H9 (cell line): Measurements from ENCODE around the gene RNF220. TPM values are rescaled to one million over a fixed set of nuclear protein-coding genes. Genes with fewer than 3 reads are reported as not detected.

Source experiments
- DNase-seq: peaks from one replicate; pipeline ENCODE4 v3.0.0-alpha.2; 2017
- H2AFZ ChIP-seq: one replicate; pipeline ENCODE4 v1.6.1; 2013; ENCODE audit warnings: mild to moderate bottlenecking, low read length, control low read depth, moderate library complexity
- H2AK5ac ChIP-seq: 2 replicates; pipeline ENCODE4 v1.6.1; 2013; ENCODE audit warnings: low read length, control low read depth, mixed read lengths; ENCODE audit not compliant: insufficient read length
- H2BK120ac ChIP-seq: one replicate; pipeline ENCODE4 v1.6.1; 2013; ENCODE audit warnings: low read depth, mild to moderate bottlenecking, low read length, control low read depth, inconsistent platforms; ENCODE audit not compliant: poor library complexity, severe bottlenecking
- H2BK12ac ChIP-seq: 2 replicates; pipeline ENCODE4 v1.6.1; 2013; ENCODE audit warnings: low read length, control low read depth, mixed read lengths, low read depth; ENCODE audit not compliant: insufficient read length
- H2BK15ac ChIP-seq: 2 replicates; pipeline ENCODE4 v1.6.1; 2013; ENCODE audit warnings: low read depth, low read length, control low read depth
- H2BK20ac ChIP-seq: one replicate; pipeline ENCODE4 v1.6.1; 2013; ENCODE audit warnings: low read depth, mild to moderate bottlenecking, low read length, control low read depth, inconsistent platforms; ENCODE audit not compliant: poor library complexity, severe bottlenecking
- H2BK5ac ChIP-seq: 2 replicates; pipeline ENCODE4 v1.6.1; 2013; ENCODE audit warnings: low read length, control low read depth, mixed read lengths; ENCODE audit not compliant: insufficient read length
- H3K14ac ChIP-seq: 2 replicates; pipeline ENCODE4 v1.6.1; 2013; ENCODE audit warnings: low read length, control low read depth; ENCODE audit not compliant: insufficient read depth
- H3K18ac ChIP-seq: 2 replicates; pipeline ENCODE4 v1.6.1; 2013; ENCODE audit warnings: low read depth, mild to moderate bottlenecking, mixed read lengths, low read length, control low read depth; ENCODE audit not compliant: insufficient read length
- H3K23ac ChIP-seq: 2 replicates; pipeline ENCODE4 v1.6.1; 2013; ENCODE audit warnings: low read length, control low read depth, mixed read lengths, low read depth; ENCODE audit not compliant: insufficient read length
- H3K23me2 ChIP-seq: 2 replicates; pipeline ENCODE4 v1.6.1; 2013; ENCODE audit warnings: low read depth, mild to moderate bottlenecking, mixed read lengths, low read length, control low read depth; ENCODE audit not compliant: insufficient read length, poor library complexity, severe bottlenecking
- H3K27ac ChIP-seq: 2 replicates; pipeline ENCODE4 v1.5.1; 2013; ENCODE audit warnings: low read length, control low read depth, mixed read lengths, low read depth; ENCODE audit not compliant: insufficient read length
- H3K27me3 ChIP-seq: 2 replicates; pipeline ENCODE4 v1.6.1; 2013; ENCODE audit warnings: low read length, control low read depth, inconsistent platforms; ENCODE audit not compliant: insufficient read depth
- H3K4ac ChIP-seq: 2 replicates; pipeline ENCODE4 v1.6.1; 2013; ENCODE audit warnings: low read depth, mild to moderate bottlenecking, control low read depth, inconsistent platforms, low read length, moderate library complexity
- H3K4me1 ChIP-seq: 2 replicates; pipeline ENCODE4 v1.6.1; 2013; ENCODE audit warnings: low read length, control low read depth, inconsistent platforms; ENCODE audit not compliant: insufficient read depth
- H3K4me2 ChIP-seq: 2 replicates; pipeline ENCODE4 v1.6.1; 2013; ENCODE audit warnings: low read length, control low read depth, mixed read lengths; ENCODE audit not compliant: insufficient read length, insufficient read depth
- H3K56ac ChIP-seq: 2 replicates; pipeline ENCODE4 v1.6.1; 2013; ENCODE audit warnings: low read depth, mild to moderate bottlenecking, mixed read lengths, low read length, control low read depth; ENCODE audit not compliant: insufficient read length
- H3K79me1 ChIP-seq: 2 replicates; pipeline ENCODE4 v1.6.1; 2013; ENCODE audit warnings: low read depth, mild to moderate bottlenecking, moderate library complexity, low read length, control low read depth, inconsistent platforms; ENCODE audit not compliant: insufficient read depth, poor library complexity, severe bottlenecking
- H3K79me2 ChIP-seq: 2 replicates; pipeline ENCODE4 v1.6.1; 2013; ENCODE audit warnings: low read length, control low read depth, inconsistent platforms; ENCODE audit not compliant: insufficient read depth
- H3K9ac ChIP-seq: 2 replicates; pipeline ENCODE4 v1.6.1; 2013; ENCODE audit warnings: low read length, control low read depth, mixed read lengths; ENCODE audit not compliant: insufficient read length; ENCODE audit errors: extremely low read depth
- H3K9me3 ChIP-seq: one replicate; pipeline ENCODE4 v1.6.1; 2013; ENCODE audit warnings: low read depth, low read length, inconsistent platforms; ENCODE audit not compliant: control insufficient read depth
- H3T11ph ChIP-seq: one replicate; pipeline ENCODE4 v1.6.1; 2013; ENCODE audit warnings: mild to moderate bottlenecking, low read length, control low read depth, inconsistent platforms
- H4K20me1 ChIP-seq: one replicate; pipeline ENCODE4 v1.6.1; 2013; ENCODE audit not compliant: control insufficient read depth, insufficient read length, insufficient read depth
- H4K5ac ChIP-seq: 2 replicates; pipeline ENCODE4 v1.6.1; 2013; ENCODE audit warnings: low read depth, mild to moderate bottlenecking, mixed read lengths, low read length, control low read depth; ENCODE audit not compliant: insufficient read length
- H4K8ac ChIP-seq: replicated peaks from 2 replicates; pipeline ENCODE4 v1.6.1; 2013; ENCODE audit warnings: low read length, control low read depth, mixed read lengths, low read depth; ENCODE audit not compliant: insufficient read length
- H4K91ac ChIP-seq: 2 replicates; pipeline ENCODE4 v1.6.1; 2013; ENCODE audit warnings: low read depth, mild to moderate bottlenecking, moderate library complexity, mixed read lengths, low read length, control low read depth; ENCODE audit not compliant: insufficient read length
- H3K27ac Mint-ChIP-seq, 3 experiments: 2 replicates in 2 of 3; 3 replicates in 1 of 3; pipeline ENCODE4 v1.8.0; 2020 to 2021; ENCODE audit warnings: mixed read lengths in 3 of 3, mild to moderate bottlenecking in 1 of 3, moderate library complexity in 1 of 3
- H3K27me3 Mint-ChIP-seq: 2 replicates; pipeline ENCODE4 v1.8.0; 2021; ENCODE audit warnings: low read depth, mild to moderate bottlenecking, moderate library complexity, mixed read lengths
- H3K36me3 Mint-ChIP-seq, 3 experiments: 2 replicates in 2 of 3; 3 replicates in 1 of 3; pipeline ENCODE4 v1.8.0; 2020 to 2021; ENCODE audit warnings: low read depth in 3 of 3, mixed read lengths in 3 of 3; ENCODE audit not compliant: insufficient read depth in 1 of 3
- H3K4me1 Mint-ChIP-seq, 2 experiments: 2 replicates each; pipeline ENCODE4 v1.8.0; 2020; ENCODE audit warnings: mixed read lengths in 2 of 2
- H3K4me3 Mint-ChIP-seq, 2 experiments: 2 replicates in 1 of 2; 3 replicates in 1 of 2; pipeline ENCODE4 v1.8.0; 2020 to 2021; ENCODE audit warnings: mild to moderate bottlenecking in 2 of 2, mixed read lengths in 2 of 2, moderate library complexity in 1 of 2
- H3K9me3 Mint-ChIP-seq, 2 experiments: 2 replicates in 1 of 2; 3 replicates in 1 of 2; pipeline ENCODE4 v1.8.0; 2020; ENCODE audit warnings: mild to moderate bottlenecking in 2 of 2, mixed read lengths in 2 of 2, moderate library complexity in 1 of 2
- WGBS: extraction: QIAGEN DNeasy Blood & Tissue Kit; methylation state at CpG from one replicate; pipeline ENCODE4 v1.1.7; 2013; ENCODE audit warnings: missing lambda C conversion rate, low lambda C conversion rate, mixed read lengths; ENCODE audit not compliant: insufficient read length; ENCODE audit errors: extremely low coverage; 5-methylcytosine and 5-hydroxymethylcytosine counted together
- total RNA-seq: library from RNA; stranded (reverse); gene quantifications from 2 replicates; pipeline ENCODE4 v1.2.1, GENCODE V29; 2021
- TF ChIP-seq, protein P1 (sequence below): fragments of 200-600 bp; sonication (generic); conservative IDR thresholded peaks from 3 replicates; pipeline ENCODE4 v1.8.0; 2021; ENCODE audit warnings: antibody characterized with exemption, mild to moderate bottlenecking

The RNF220 gene
- total RNA-seq, 1 experiment from 2014 or later = 109 TPM

DNA sequence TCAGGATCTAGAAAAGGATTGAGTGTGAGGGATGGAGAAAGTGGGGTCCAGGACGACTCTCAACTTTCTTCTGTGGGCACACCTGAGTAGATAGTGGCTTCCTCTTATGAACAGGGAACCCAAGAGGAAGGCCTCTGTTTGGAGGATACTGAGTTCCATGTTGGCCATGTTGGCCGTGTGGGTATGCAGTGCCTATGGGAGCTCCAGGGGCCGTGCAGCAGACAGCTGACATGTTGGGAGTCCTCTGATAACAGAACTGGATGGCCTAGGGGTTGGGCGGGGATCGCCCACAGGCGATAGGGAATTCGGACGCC is 226.2 kb downstream of the RNF220 start:
- Histone ChIP-seq H3K23me2 (peaks cover 11% of the 10 kb centered on the region), H2BK5ac (peak overlapping the region; percentile 36), H4K5ac (peak overlapping the region; percentile 93), H4K8ac (peak overlapping the region; percentile 95), H3K4me1 (peaks cover 3% of the 10 kb centered on the region; the same call in 1 of the 2 replicates), H3K4ac (peak overlapping the region; percentile 89), H2BK12ac (peak overlapping the region; percentile 82), H3K14ac (peak overlapping the region; percentile 99), H3K79me2 (no peaks in the 10 kb centered on the region), H3K9ac (peak overlapping the region; percentile 82), H2BK15ac (no peak overlapping the region), H3K27me3 (no peaks in the 10 kb centered on the region), H3K56ac (no peak overlapping the region), H3K27ac (peak overlapping the region; percentile 41), H3K9me3 (no peaks in the 10 kb centered on the region), H2AK5ac (no peak overlapping the region), H2AFZ (no peak overlapping the region), H3K4me2 (peak overlapping the region; percentile 81), H3K18ac (peak overlapping the region; percentile 99), H4K91ac (peak overlapping the region; percentile 95), H3T11ph (no peak overlapping the region), H2BK20ac (no peak overlapping the region), H3K23ac (no peak overlapping the region), H2BK120ac (peak overlapping the region; percentile 97), H3K79me1 (peaks cover 4% of the 10 kb centered on the region), H4K20me1 (no peaks in the 10 kb centered on the region)
- Mint-ChIP-seq H3K27ac (peak overlapping the region; percentile 46 to 99 (median 98); a peak in 6 of 7 replicates), H3K9me3 (no peaks in the 10 kb centered on the region), H3K27me3 (peaks cover 3% of the 10 kb centered on the region; the same call in 1 of the 2 replicates), H3K4me1 (peaks cover 19 to 21% of the 10 kb centered on the region in 2 experiments), H3K4me3 (peak overlapping the region; percentile 87 to 90), H3K36me3 (peaks cover 19 to 33% (median 33%) of the 10 kb centered on the region in 3 experiments)
- DNase-seq = no peak
- no CpG with 5 or more reads among the region's 8 CpGs for WGBS
- TF ChIP-seq, protein P1, sequence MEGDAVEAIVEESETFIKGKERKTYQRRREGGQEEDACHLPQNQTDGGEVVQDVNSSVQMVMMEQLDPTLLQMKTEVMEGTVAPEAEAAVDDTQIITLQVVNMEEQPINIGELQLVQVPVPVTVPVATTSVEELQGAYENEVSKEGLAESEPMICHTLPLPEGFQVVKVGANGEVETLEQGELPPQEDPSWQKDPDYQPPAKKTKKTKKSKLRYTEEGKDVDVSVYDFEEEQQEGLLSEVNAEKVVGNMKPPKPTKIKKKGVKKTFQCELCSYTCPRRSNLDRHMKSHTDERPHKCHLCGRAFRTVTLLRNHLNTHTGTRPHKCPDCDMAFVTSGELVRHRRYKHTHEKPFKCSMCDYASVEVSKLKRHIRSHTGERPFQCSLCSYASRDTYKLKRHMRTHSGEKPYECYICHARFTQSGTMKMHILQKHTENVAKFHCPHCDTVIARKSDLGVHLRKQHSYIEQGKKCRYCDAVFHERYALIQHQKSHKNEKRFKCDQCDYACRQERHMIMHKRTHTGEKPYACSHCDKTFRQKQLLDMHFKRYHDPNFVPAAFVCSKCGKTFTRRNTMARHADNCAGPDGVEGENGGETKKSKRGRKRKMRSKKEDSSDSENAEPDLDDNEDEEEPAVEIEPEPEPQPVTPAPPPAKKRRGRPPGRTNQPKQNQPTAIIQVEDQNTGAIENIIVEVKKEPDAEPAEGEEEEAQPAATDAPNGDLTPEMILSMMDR = no peak
